Measurements from ENCODE around the gene FOXD4.
"Not testable (repeated sequence)": the region's sequence is repeated elsewhere in the genome, so short reads cannot be mapped to it uniquely, and the experiment has no call there.

Gene FOXD4

GRCh38 chr9:90851-91250 is 27.4 kb downstream of the FOXD4 start:
- DNase-seq = not testable (repeated sequence)

GRCh38 chr9:88396-89037 is 29.7 kb downstream of the FOXD4 start:
- not testable (repeated sequence) for DNase-seq

GRCh38 chr9:87860-88259 is 30.4 kb downstream of the FOXD4 start:
- not testable (repeated sequence) for DNase-seq

- DNase-seq = not testable (repeated sequence)
These were observed 31.1 kb downstream of the FOXD4 start for GRCh38 chr9:87105-87504.

GRCh38 chr9:86697-87096 is 31.5 kb downstream of the FOXD4 start:
- not testable (repeated sequence) for DNase-seq

- not testable (repeated sequence) for DNase-seq
These were observed 35.1 kb downstream of the FOXD4 start for GRCh38 chr9:82932-83689.

GRCh38 chr9:78333-78732 is 39.9 kb downstream of the FOXD4 start:
- DNase-seq = not testable (repeated sequence)

GRCh38 chr9:76389-76788 is 41.8 kb downstream of the FOXD4 start:
- not testable (repeated sequence) for DNase-seq

- DNase-seq = not testable (repeated sequence)
These were observed 44.2 kb downstream of the FOXD4 start for GRCh38 chr9:73900-74525.

- DNase-seq = not testable (repeated sequence)
These were observed 44.9 kb downstream of the FOXD4 start for GRCh38 chr9:73076-73899.

Data from MV-4-11 (cell line).